A673 (cell line): Measurements from ENCODE around the gene LAMTOR4. TPM values are rescaled to one million over a fixed set of nuclear protein-coding genes. Genes with fewer than 3 reads are reported as not detected.

ENCODE experiments used
- BruUV-seq: library from RNA; stranded (reverse); fragments of 400-500 nt; replicated peaks from 2 replicates; lab custom pipeline; 2021; lab: Mats Ljungman, UMichigan
- CTCF ChIA-PET: fragments of 300-600 bp; sonication (Branson Sonifier 250); formaldehyde crosslinking; loops from one replicate; lab custom pipeline; 2022; ENCODE audit warnings: antibody characterized with exemption; lab: Charles Lee
- POLR2A ChIA-PET: fragments of 300-600 bp; sonication (Branson Sonifier 250); formaldehyde crosslinking; loops from one replicate; lab custom pipeline; 2022; ENCODE audit warnings: antibody characterized with exemption; ENCODE audit not compliant: low non-redundant PET; lab: Charles Lee
- DNase-seq: peaks from one replicate; pipeline ENCODE4 v3.0.0-alpha.2; 2015; ENCODE audit warnings: low spot score
- H3K27ac ChIP-seq: fragments of 200-600 bp; sonication (generic); 2 replicates; pipeline ENCODE4 v1.5.1; 2016; ENCODE audit warnings: mixed run types, low read depth, mild to moderate bottlenecking, mixed read lengths, antibody characterized with exemption, low read length; ENCODE audit not compliant: poor library complexity, severe bottlenecking
- H3K27me3 ChIP-seq: fragments of 200-600 bp; sonication (generic); replicated peaks from 2 replicates; pipeline ENCODE4 v1.6.1; 2017; ENCODE audit warnings: mixed run types, low read depth, mild to moderate bottlenecking, mixed read lengths, antibody characterized with exemption, low read length; ENCODE audit not compliant: insufficient read depth, poor library complexity
- H3K36me3 ChIP-seq: fragments of 200-600 bp; sonication (generic); 2 replicates; pipeline ENCODE4 v1.6.1; 2016; ENCODE audit warnings: mixed run types, mild to moderate bottlenecking, mixed read lengths, antibody characterized with exemption, low read length; ENCODE audit not compliant: insufficient read depth, poor library complexity, severe bottlenecking
- H3K4me1 ChIP-seq: fragments of 200-600 bp; sonication (generic); 2 replicates; pipeline ENCODE4 v1.6.1; 2017; ENCODE audit warnings: mixed run types, mild to moderate bottlenecking, mixed read lengths, antibody characterized with exemption, low read length; ENCODE audit not compliant: insufficient read depth, poor library complexity, severe bottlenecking
- H3K4me3 ChIP-seq: fragments of 200-600 bp; sonication (generic); 2 replicates; pipeline ENCODE4 v1.5.1; 2016; ENCODE audit warnings: low read depth, mixed run types, mild to moderate bottlenecking, mixed read lengths, low read length; ENCODE audit not compliant: poor library complexity, severe bottlenecking
- H3K9me3 ChIP-seq: fragments of 200-600 bp; sonication (generic); 2 replicates; pipeline ENCODE4 v1.6.1; 2016; ENCODE audit warnings: mixed run types, low read depth, mild to moderate bottlenecking, mixed read lengths, antibody characterized with exemption, low read length; ENCODE audit not compliant: poor library complexity, severe bottlenecking
- EZH2 ChIP-seq: fragments of 200-600 bp; sonication (generic); IDR thresholded peaks from 2 replicates; pipeline ENCODE4 v1.6.1; 2017; ENCODE audit warnings: borderline replicate concordance, low read depth, mild to moderate bottlenecking, mixed read lengths, antibody characterized with exemption, low read length; ENCODE audit not compliant: poor library complexity, severe bottlenecking
- intact Hi-C: fragments of 100-400 bp; cut with micrococcal nuclease; formaldehyde crosslinking; loops from one replicate; pipeline ENCODE4 v1.10.0; 2022; ENCODE audit not compliant: unreplicated experiment
- total RNA-seq: library from RNA; stranded (reverse); gene quantifications from 2 replicates; pipeline ENCODE4 v1.2.3, GENCODE V29; 2021
- TF ChIP-seq, protein P1 (sequence below): fragments of 300-800, 200-600 bp; sonication (generic); conservative IDR thresholded peaks from 2 replicates; pipeline ENCODE4 v1.5.1; 2017; ENCODE audit warnings: low read depth, mild to moderate bottlenecking, antibody characterized with exemption, low read length, moderate library complexity, mixed read lengths

LAMTOR4 gene
- total RNA-seq, 1 experiment from 2014 or later, result 84.5 TPM

DNA sequence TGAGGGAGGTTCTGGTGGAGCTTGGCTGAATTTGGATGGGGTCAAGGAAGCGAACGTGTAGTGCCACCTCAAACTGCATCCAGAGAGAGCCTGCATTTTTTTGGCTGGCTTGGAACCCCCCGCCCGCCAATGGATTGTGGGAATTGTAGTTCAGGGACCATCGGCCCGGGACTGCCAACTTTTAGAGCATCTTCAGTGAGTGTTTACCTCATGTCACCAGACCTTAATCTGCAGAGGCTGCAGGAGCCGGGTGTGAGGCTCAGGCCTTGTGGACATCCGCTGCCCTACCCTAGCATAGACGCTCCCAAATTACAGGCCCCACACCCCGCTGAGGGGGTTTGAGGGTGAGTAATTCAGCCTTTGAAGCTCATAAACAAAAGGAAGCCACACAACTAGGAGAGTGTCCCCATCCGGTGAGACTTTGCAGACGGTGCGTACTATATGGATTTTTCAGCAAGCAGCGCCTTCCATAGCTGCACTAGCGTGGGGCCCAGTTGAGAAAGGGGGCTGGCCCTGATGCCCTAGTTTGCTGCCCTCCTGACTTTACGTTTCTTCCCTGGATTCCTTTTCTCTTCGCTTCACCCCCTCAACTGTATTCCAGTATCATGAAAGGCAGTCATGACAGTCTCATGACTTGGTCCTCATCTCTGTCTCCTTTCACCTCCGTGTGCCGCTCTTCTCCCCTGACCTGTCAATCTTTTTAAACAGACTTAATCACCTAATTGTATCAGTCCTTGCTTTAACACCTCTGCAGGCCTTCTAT, 28.6 kb upstream of the LAMTOR4 start:
- no TSS peak for BruUV-seq
- TF ChIP-seq EZH2, result no peak
- TF ChIP-seq, protein P1, sequence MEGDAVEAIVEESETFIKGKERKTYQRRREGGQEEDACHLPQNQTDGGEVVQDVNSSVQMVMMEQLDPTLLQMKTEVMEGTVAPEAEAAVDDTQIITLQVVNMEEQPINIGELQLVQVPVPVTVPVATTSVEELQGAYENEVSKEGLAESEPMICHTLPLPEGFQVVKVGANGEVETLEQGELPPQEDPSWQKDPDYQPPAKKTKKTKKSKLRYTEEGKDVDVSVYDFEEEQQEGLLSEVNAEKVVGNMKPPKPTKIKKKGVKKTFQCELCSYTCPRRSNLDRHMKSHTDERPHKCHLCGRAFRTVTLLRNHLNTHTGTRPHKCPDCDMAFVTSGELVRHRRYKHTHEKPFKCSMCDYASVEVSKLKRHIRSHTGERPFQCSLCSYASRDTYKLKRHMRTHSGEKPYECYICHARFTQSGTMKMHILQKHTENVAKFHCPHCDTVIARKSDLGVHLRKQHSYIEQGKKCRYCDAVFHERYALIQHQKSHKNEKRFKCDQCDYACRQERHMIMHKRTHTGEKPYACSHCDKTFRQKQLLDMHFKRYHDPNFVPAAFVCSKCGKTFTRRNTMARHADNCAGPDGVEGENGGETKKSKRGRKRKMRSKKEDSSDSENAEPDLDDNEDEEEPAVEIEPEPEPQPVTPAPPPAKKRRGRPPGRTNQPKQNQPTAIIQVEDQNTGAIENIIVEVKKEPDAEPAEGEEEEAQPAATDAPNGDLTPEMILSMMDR, result no peak
- peak; percentile 88 for DNase-seq
- POLR2A ChIA-PET, result no interaction called here
- intact Hi-C loops, result no loop called here
- H3K36me3 ChIP-seq, result peaks cover 2% of the 10 kb centered on the region
- CTCF ChIA-PET, result no interaction called here
- peaks cover 9% of the 10 kb centered on the region for H3K4me1 ChIP-seq
- H3K27ac ChIP-seq, result peak overlapping the region; percentile 94
- H3K27me3 ChIP-seq, result no peaks in the 10 kb centered on the region
- peak overlapping the region; percentile 63 for H3K4me3 ChIP-seq
- H3K9me3 ChIP-seq, result no peaks in the 10 kb centered on the region

DNA sequence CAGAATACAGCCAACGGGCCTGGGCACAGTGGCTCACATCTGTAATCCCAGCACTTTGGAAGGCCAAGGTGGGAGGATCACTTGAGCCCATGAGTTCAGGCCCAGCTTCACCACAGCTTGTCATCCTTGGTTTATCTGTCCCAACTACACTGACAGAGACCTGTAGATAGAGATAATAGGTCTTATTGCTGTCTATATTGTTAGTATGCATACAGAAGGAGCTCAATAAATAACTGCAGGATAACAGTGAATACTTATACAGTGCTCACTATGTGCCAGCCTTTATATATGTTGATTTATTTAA, 28.0 kb upstream of the LAMTOR4 start:
- Histone ChIP-seq H3K27ac (peak overlapping the region; percentile 18), H3K36me3 (peaks cover 2% of the 10 kb centered on the region), H3K27me3 (no peaks in the 10 kb centered on the region), H3K9me3 (no peaks in the 10 kb centered on the region), H3K4me3 (peak overlapping the region; percentile 63), H3K4me1 (peaks cover 9% of the 10 kb centered on the region)
- DNase-seq, result no peak
- BruUV-seq, result no TSS peak
- CTCF ChIA-PET, result no interaction called here
- POLR2A ChIA-PET, result no interaction called here
- TF ChIP-seq, protein P1, result no peak
- TF ChIP-seq EZH2, result no peak
- intact Hi-C loops, result no loop called here

GRCh38 chr7:100122067-100122466, 26.7 kb upstream of the LAMTOR4 start:
- Histone ChIP-seq H3K4me3 (no peak overlapping the region), H3K27me3 (no peaks in the 10 kb centered on the region), H3K9me3 (no peaks in the 10 kb centered on the region), H3K4me1 (peaks cover 14% of the 10 kb centered on the region), H3K27ac (no peak overlapping the region), H3K36me3 (no peaks in the 10 kb centered on the region)
- intact Hi-C loops, result no loop called here
- DNase-seq, result no peak
- POLR2A ChIA-PET, result interaction anchor here (0.6 kb wide), 1 partner anchor 26 kb away, joined by 9 read pairs; no protein-coding TSS in a partner anchor
- TF ChIP-seq EZH2, result no peak
- TF ChIP-seq, protein P1, result no peak
- BruUV-seq, result no TSS peak
- CTCF ChIA-PET, result interaction anchor here (0.6 kb wide), 1 partner anchor 96 kb away, joined by 5 read pairs; no protein-coding TSS in a partner anchor
